Fibroblast of skin of left quadriceps (primary cell): ENCODE measurements around the gene ATG4C.
"Not testable (repeated sequence)": the region's sequence is repeated elsewhere in the genome, so short reads cannot be mapped to it uniquely, and the experiment has no call there.

Experiments
- DNase-seq, 2 experiments: peaks; one replicate each; pipeline ENCODE4 v3.0.0-alpha.2; 2013; ENCODE audit warnings: low read depth in 2 of 2

Gene ATG4C

DNA sequence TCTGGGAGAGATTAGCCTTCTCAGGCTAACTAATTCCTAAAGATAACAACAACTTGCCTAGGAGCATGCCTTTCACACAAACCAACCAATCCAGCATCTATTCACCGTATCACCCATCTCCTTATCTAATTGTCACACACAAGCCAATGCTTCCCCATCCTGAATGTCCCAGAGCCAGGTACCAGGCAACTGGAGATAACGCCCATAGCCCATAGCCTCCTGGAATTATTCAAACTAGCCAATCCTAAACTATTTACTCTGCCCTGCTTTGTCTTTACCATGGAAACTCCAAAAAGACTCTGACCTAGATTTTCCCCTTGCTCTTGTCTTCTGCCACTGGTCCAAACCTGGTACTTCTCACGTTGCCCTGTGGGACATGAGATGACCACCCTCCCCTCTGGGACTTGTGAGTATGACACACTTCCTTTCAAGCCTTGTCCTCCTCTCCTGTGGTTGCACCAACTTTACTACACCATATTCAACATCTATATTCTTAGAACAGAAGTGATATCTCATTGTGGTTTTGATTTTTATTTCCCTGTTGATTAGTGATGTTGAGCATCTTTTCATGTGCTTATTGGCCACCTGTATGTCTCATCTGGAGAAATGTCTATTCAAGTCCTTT, 8.8 kb upstream of the ATG4C start:
- no peak for DNase-seq

DNA sequence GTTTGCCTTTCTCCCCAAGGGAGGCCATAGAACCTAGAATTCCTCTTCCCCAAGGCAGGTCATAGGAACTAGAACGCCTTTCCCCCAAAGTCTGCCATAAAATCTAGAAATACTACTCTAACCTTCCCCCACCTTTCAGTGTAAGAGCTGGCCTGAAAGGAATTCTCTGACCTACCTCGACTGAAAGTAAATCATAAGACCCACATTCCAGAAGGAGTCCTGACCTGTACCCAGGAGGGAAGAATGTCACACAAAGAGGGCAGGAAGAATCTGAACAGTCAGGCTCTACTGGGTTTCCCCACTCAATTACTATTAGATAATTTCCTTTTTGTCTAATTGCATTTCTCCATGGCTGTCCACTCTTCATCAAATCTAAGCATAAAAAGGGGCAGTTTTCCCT, 5.7 kb upstream of the ATG4C start:
- DNase-seq: no peak

DNA sequence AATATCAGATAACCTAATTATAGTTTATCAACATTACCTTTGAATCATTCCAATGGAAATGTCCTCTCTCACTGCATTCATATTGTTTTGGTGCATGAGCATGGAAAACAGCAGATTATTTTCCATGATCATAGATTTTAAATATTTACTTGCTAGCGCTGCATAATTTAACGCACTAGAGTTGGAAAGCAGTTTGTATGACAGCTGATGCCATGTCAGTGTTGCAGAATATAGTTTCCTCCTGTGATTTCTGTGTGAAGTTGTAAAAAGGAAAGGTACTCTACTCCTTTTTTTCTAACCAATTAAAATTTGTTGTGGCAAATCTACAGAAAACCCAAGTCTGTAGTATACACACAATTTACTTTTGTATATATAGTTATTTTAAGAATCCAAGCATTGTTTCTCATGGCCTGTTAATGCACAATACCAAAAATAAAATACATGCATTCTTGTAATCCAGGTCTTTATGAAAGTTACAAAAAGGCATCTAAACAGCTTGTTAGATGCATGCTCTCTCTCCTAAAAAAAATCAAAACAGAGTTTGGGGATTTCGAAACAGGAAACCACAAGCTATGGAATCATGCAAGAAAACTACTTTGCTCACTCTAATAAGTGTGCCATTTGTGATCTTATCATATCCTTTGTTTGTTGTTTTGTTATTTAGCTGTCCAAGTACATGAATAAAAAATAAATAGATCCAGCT, 1.9 kb upstream of the ATG4C start:
- DNase-seq: peak; percentile 62 to 64

DNA sequence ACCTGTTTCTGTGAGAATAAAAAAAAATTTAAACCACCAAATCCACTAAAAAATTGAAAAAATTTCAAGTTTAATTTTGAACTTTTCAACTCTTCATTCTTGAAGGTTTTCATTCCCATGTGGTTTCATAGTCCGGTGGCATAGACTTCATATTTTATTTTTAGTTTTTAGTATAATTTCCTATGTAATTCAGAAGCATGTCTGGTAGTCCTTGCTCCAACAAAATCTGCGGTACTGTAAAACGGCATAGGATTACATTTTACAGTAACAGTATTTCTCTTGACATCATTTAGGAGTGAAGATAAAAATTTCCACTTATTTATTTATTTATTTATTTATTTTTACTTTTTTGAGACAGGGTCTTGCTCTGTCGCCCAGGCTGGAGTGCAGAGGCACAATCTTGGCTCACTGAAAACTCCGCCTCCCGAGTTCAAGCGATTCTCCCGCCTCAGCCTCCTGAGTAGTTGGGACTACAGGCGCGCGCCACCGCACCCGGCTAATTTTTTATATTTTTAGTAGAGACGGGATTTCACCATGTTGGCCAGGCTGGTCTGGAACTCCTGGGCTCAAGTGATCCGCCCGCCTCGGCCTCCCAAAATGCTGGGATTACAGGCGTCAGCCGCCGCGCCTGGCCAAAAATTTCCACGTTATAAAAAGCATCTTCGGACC, 1.3 kb upstream of the ATG4C start:
- peak in 1 of 2 experiments; percentile 6 for DNase-seq

DNA sequence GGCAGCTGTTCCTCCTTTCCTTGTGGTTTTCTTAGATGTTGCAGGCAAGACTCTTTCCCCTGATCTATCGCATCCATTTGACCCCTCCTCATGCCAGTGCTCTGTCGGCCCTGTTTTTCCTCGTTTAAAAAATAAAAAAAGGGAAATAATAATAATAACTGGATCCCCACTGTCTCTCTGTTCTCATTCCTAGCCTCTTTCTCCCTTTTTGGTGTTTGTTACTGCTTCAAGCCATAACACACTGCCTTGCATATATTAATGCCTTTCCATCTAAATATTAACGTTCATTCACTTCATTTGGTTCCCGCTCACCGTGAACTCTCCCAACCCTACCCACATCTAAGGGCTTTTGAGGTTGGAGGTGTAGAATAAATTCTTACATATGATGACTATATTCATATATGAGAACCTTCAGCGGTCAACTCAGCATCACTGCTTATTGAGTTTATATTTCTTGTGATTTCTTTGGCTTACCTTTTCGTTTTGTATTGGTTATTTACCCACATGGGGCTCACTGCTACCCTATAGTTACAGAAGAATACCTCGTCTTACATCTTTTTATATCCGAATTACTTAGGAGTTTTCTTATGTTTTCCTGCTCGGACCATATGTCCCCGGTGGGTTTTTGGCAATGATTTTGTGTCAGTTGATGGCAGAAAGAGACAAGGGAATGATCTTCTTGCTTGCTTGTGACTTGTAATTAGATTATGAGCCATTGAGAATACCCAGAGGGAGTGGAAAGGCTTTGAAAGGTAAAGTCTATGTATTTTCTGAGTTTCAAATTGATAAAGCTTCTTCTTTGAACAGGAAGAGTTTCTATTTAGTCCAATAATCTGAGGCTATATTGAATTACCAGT, 805 bp downstream of the ATG4C start:
- no peak for DNase-seq

DNA sequence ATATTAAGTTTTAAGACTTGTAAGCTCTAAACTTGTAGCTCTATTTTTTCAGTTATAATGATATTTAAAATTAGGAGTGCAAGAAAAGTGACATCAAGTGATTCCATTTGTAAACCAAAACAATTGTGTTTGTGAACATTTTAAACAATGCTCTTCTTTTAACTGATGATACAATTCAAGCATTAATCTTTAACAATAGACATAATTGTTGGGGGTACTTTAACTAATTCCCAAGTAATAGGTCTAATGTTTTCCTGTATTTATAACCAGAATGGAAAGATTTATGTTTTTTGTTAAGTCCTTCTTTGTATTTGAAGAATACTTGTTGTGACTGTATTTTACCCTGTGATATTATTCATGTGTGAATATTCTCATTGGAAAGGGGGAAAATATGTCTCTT, 6.8 kb downstream of the ATG4C start:
- no peak for DNase-seq

DNA sequence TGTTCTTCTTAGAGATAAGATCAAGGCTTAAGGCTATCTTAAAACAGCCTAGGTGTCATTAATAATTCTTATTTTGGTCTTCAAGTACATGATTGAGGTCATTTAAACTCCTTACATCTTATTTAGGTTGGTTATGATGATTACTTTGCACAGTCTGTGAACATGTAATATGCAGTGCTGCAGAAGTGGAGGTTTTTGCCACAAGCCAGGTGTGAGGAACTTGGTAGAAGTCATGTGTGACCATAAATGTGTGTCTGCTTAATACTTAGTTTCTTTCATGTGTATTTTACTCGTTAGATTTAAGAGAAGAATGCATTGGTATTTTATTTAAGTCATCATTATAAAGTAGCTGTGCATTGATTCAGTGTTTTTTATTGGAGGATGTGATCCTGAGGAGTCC, 10.1 kb downstream of the ATG4C start:
- DNase-seq: no peak

DNA sequence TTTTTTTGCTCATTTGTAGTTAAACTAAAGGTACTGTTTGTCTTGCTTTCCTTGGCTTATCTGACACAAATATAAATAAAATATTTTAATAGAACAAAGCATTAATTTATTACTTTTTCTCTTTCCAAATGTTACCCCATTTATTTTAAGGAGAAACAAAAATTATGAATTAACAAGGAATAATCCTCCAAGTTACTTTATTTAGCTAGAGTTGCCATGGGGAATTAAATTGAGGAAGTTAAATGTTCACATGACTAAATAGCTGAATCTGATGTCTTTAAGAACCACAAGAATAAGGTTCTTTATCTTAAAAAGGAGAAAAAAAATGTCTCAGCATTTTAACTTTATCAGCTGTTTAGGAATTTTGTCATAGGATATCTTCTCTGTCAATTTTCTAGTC, 12.3 kb downstream of the ATG4C start:
- no peak for DNase-seq

DNA sequence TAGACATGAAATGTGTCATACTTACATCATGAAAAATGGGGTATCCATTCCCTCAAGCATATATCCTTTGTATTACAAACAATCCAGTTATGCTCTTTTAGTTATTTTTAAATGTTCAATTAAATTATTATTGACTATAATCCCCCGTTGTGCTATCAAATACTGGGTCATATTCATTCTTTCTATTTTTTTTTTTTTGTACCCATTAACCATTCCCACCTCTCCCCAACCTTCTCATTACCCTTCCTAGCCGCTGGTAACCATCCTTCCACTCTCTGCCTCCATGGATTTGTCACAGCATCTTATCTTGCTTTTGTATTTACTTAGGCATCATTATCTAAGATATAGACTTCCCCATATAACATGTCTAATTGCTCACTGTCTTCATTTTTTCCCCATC, 15.8 kb downstream of the ATG4C start:
- no peak for DNase-seq

DNA sequence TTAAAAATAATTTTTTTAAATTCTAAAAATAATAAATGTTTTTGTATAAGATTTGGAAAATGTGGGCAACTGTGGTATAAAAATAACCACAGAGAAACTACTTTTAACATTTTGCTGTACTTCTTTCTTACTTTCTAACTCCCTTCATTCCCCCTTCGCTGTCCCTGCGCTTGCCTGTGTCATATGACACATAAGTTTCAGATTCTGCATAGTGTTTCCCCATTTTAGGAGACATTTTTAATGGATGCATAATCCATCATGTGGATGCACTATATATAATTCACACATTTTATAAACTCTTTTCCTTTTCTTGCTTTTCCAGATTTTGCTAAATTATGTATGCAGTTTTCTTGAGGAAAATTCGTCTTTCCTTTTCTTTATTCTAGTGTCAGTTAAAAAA, 16.3 kb downstream of the ATG4C start:
- DNase-seq: no peak

DNA sequence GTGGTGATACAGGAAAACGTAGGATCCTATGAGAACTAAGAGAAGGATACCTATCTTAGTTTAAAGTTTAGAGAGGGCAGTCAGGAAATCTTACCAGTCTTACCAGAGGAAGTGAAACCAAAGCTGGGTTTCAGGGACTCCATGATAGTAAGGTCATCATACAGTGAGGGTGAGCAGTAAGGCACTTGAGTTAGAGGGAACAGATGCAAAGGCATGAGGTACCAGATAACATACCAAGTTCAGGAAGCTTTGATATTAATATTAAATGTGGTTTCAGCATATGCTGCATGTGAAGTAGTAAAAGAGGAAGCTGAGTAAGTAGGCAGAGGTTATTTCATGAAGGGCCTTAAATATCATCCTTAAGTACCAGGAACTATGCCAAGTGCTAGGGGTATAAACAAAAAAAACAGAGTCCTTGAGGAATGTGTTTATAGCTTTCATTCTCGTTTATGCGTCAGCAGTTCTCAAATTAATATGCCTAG, 16.9 kb downstream of the ATG4C start:
- DNase-seq: peak; percentile 11 to 18

DNA sequence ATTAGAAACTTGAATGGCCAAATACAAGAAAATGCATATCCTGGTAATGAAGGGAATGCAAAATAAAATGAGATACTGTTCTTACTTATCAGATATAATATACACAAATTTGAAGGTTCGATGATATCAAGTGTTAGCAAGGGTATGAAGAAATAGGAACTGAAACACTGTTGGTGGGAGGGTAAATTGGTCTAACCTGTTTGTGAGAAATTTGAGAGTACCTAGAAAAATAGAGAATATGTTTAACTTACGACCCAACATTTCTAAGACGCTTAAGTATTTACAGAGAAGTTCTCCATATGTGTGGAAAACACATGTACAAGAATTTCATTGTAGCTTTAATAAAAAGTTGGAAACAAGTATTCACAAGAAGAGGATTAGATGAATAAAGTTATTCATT, 25.9 kb downstream of the ATG4C start:
- no peak for DNase-seq

DNA sequence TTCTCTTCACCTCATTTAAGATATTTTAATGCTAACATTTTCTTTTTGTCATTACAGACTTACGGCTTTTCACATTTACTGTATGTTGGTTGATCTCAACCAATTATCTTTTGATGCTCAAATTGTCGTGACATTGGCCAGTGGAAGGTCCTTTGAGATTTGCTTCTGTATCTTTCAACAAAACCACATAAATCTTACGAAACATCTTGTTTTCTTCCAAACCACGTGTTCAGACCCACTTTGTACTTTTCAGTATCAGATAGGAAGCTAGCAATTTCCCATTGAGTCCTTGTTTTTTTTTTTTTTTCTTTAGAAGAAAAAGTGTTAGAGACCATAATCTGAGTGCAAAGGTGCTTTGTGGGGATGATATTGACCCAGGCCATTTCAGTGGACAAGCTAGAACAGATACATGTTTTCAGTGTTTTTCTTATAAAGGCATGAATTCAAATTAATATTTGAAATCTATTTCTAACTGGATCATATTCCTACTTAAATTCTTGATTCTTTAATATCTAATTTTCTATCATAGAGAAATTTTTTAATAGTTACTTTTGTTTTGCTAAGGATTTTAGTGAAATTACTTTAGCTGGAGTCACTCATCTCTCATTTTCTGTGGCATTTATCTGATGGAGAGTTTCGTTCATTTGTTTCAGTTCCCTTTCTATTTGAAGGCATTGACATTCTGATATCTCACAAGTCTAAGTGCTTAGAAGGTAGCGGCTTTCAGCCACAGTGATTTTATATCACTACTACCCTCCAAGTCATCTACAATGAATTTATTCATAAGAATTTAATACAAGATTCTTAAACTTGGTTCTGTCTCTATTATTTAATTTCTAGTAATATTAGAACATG, 26.7 kb downstream of the ATG4C start:
- DNase-seq: no peak

DNA sequence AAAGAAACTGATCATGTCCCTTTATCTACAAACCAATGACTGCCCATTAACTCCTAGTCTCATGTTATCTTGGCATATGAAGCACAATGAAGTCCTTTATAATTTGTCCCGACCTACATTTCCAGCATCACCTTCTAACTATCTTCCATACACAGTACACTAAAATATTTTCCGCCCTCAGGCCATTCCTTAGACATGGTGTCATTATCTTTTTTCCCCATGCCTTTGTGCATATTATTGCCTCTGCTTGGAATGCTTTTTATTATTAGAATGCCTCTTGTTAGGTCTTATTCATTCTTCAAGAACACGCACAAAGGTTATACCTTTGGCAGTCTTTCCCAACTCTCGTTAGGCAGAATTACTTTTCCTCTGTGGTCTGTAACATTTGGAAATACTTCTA, 39.6 kb downstream of the ATG4C start:
- DNase-seq: no peak

DNA sequence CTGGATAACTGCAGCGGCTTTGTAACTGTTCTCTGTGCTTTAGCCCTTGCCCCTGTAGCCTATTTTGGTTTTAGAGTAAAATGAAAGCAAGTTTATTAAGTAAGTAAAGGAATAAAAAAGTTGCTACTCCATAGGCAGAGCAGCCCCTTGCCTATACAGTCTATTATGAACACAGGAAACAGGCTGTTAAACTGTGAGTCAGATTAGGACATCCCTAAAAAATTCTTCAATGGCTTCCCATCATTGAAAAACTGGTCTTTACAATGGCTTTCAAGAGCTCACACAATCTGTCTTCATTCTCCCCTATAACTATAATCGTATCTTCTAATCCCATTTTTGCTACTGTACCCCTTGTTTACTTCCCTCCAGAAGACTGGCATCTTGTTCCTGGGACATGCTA, 43.0 kb downstream of the ATG4C start:
- DNase-seq: no peak

DNA sequence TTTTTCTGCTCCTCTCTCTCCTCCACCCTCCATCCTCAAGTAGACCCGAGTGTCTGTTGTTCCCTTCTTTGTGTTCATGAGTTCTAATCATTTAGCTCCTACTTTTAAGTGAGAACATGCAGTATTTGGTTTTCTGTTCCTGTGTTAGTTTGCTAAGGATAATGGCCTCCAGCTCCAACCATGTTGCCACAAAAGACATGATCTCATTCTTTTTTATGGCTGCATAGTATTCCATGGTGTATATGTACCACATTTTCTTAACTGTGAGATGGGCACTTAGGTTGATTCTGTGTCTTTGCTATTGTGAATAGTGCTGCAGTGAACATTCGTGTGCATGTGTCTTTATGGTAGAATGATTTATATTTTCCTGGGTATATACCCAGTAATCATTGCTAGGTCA, 43.9 kb downstream of the ATG4C start:
- not testable (repeated sequence) for DNase-seq

DNA sequence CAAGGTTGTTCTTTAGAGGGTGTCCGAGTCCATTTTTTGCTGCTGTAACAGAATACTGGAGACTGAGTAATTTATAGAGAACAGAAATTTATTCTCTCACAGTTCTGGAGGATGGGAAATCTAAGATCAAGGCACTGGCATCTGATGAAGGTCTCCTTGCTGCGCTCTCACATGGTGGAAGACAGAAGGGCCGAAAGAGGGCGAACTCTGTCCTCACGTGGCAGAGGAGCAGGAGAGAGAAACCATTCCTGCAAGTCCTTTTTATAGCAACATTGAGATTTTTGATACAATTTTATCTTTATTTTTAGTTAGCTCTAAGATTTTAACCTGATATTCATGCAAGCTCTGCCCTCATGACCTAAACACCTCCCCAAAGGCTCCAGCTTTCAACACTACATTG, 48.3 kb downstream of the ATG4C start:
- no peak for DNase-seq

DNA sequence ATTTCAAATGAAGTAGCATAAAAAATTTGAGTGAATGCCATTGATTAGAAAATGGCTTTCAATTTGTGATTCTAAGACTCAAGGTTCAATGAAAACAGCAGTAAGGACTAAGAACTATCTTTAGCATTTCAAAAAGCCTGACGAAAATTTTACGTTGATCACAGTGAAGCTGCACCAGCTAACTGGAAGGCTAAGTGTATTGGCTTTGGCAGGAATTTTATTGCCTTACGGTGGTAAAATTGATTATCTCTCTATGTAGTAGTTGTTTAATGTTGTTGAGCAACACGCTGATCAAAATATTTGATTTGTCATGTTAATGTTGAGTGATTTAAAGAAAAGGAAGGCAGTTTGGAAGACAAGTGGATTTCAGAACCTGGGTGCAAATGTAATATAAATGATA, 49.6 kb downstream of the ATG4C start:
- DNase-seq: no peak

DNA sequence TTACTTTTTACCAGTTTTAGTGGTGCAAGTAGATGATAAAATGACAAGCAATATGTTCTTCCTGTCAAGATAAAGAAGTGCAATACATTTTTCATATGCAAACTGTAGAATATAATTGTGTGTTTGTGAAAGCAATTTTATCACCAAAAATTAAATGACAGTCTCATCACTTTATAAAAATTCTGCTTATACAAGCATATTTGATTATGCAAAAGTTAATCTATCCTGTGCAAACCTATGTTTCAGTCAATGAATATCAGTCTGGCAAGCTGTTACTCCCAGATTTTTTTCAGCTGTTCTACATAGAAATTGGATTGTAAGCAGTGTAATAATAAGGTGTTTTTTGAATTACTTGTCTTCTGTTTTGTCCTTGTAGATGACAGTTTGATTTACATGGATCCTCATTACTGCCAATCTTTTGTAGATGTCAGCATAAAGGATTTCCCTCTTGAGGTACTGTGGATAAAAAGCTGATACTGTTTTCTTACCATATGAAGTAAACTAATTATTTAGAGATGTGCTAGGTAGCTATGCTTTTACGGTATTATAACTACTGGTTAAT, 50.5 kb downstream of the ATG4C start:
- no peak for DNase-seq

DNA sequence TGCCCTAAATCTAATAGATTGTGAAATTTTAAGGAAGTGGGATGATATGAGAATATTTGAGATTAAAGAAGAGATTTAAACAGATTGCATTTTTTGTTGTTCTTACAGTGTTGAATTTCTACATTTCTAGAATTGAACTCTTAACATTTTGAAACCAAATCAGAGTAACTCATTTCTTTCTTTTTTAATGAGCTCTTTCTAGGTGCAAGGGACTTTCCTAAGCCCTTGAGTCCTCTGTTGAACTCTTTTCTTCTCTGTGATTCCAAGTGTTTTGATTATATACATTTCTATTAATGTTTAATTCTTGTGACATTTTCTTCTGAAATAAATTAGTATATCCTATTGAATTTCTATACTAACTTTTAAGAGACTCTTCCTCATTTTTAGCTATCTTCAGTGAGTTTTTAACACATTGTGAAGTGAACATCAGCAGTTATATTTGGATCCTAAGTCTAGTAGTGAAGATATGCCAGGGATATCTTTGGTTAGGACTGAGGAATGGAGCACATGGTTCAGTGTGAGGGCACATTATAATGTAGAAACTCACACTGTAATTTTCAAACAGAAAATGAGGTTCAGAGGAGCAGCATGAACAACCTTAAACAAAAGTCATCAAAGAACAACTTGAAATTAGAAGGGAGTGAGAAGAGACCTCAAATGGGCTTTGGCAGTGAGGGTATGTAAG, 53.1 kb downstream of the ATG4C start:
- no peak for DNase-seq
